PC-3 (cell line): ENCODE data around the gene CBX2. TPM values are rescaled to one million over a fixed set of nuclear protein-coding genes. Genes with fewer than 3 reads are reported as not detected.

Experiments
- ATAC-seq: fragments of 200-7000 bp; cut with Tn5 transposase; 2 replicates; pipeline ENCODE4 v1.9.1; 2020; ENCODE audit warnings: mild to moderate bottlenecking, moderate library complexity
- BruUV-seq: library from RNA; stranded (reverse); fragments of 400-500 nt; replicated peaks from 2 replicates; lab custom pipeline; 2021; lab: Mats Ljungman, UMichigan
- CTCF ChIA-PET: fragments of 300-600 bp; sonication (Branson Sonifier 250); formaldehyde crosslinking; loops from one replicate; lab custom pipeline; 2022; ENCODE audit warnings: antibody characterized with exemption; lab: Charles Lee
- POLR2A ChIA-PET: fragments of 300-600 bp; sonication (Branson Sonifier 250); formaldehyde crosslinking; loops from one replicate; lab custom pipeline; 2022; ENCODE audit warnings: antibody characterized with exemption; ENCODE audit not compliant: unreplicated experiment; lab: Charles Lee
- DNase-seq: peaks from one replicate; pipeline ENCODE4 v3.0.0-alpha.2; 2015
- H2AFZ ChIP-seq: fragments of 300-600 bp; sonication (generic); 2 replicates; pipeline ENCODE4 v1.6.0; 2016; ENCODE audit warnings: antibody characterized with exemption, low read length
- H3F3A ChIP-seq: fragments of 300-600 bp; sonication (generic); one replicate; pipeline ENCODE4 v1.6.0; 2017; ENCODE audit warnings: antibody characterized with exemption, low read length, control low read depth, mild to moderate bottlenecking; ENCODE audit not compliant: unreplicated experiment
- H3K27ac ChIP-seq: fragments of 300-600 bp; sonication (generic); 2 replicates; pipeline ENCODE4 v1.5.1; 2016; ENCODE audit warnings: mild to moderate bottlenecking, low read length
- H3K27me3 ChIP-seq: fragments of 300-600 bp; sonication (generic); 2 replicates; pipeline ENCODE4 v1.6.1; 2016; ENCODE audit warnings: low read length, mixed read lengths
- H3K36me3 ChIP-seq: fragments of 300-600 bp; sonication (generic); 2 replicates; pipeline ENCODE4 v1.6.1; 2016; ENCODE audit warnings: low read depth, mixed run types, low read length, mixed read lengths
- H3K4me1 ChIP-seq: fragments of 300-600 bp; sonication (generic); 2 replicates; pipeline ENCODE4 v1.5.1; 2016; ENCODE audit warnings: low read length; ENCODE audit not compliant: insufficient read depth
- H3K4me2 ChIP-seq: fragments of 300-600 bp; sonication (generic); 2 replicates; pipeline ENCODE4 v1.6.0; 2016; ENCODE audit warnings: low read length
- H3K4me3 ChIP-seq: fragments of 300-600 bp; sonication (generic); 2 replicates; pipeline ENCODE4 v1.5.1; 2016; ENCODE audit warnings: mild to moderate bottlenecking, low read length, mixed read lengths
- H3K79me2 ChIP-seq: fragments of 300-600 bp; sonication (generic); 2 replicates; pipeline ENCODE4 v1.6.1; 2017; ENCODE audit warnings: low read length, mixed read lengths
- H3K9ac ChIP-seq: fragments of 300-600 bp; sonication (generic); 2 replicates; pipeline ENCODE4 v1.6.0; 2016; ENCODE audit warnings: mild to moderate bottlenecking, low read length
- H3K9me2 ChIP-seq: fragments of 300-600 bp; sonication (generic); replicated peaks from 2 replicates; pipeline ENCODE4 v1.6.1; 2016; ENCODE audit warnings: mixed run types, low read length, mixed read lengths
- H3K9me3 ChIP-seq: fragments of 300-600 bp; sonication (generic); 2 replicates; pipeline ENCODE4 v1.6.1; 2016; ENCODE audit warnings: low read length, mixed read lengths
- H4K20me1 ChIP-seq: fragments of 300-600 bp; sonication (generic); 2 replicates; pipeline ENCODE4 v1.6.1; 2016; ENCODE audit warnings: low read length, mixed read lengths
- CTCF ChIP-seq: fragments of 300-600 bp; sonication (generic); conservative IDR thresholded peaks from 2 replicates; pipeline ENCODE4 v1.5.1; 2017; ENCODE audit warnings: antibody characterized with exemption, low read depth, mild to moderate bottlenecking, low read length
- EZH2 ChIP-seq: fragments of 300-600 bp; sonication (generic); IDR thresholded peaks from one replicate; pipeline ENCODE4 v1.6.1; 2017; ENCODE audit warnings: antibody characterized with exemption, mild to moderate bottlenecking, low read length; ENCODE audit not compliant: unreplicated experiment
- EZH2phosphoT487 ChIP-seq: fragments of 300-600 bp; sonication (generic); IDR thresholded peaks from 2 replicates; pipeline ENCODE4 v1.6.1; 2018; ENCODE audit warnings: mild to moderate bottlenecking, antibody characterized with exemption, low read length, borderline replicate concordance
- intact Hi-C: fragments of 100-400 bp; cut with micrococcal nuclease; formaldehyde crosslinking; loops from 2 replicates; pipeline ENCODE4 v1.9.0; 2023
- total RNA-seq: library from RNA; depleted of rRNA; stranded (reverse); fragments of >200 nt; gene quantifications from 2 replicates; pipeline ENCODE4 v1.2.3, GENCODE V29; 2014

Gene CBX2
- total RNA-seq, 1 experiment from 2014 or later = 39.2 TPM

GRCh38 chr17:79750650-79751545 lies 27.1 kb upstream of the CBX2 start:
- CTCF ChIA-PET = no interaction called here

GRCh38 chr17:79752175-79752574 lies 25.8 kb upstream of the CBX2 start:
- ChIA-PET POLR2A (no interaction called here), CTCF (no interaction called here)
- DNase-seq = peak; percentile 27
- Histone ChIP-seq H3F3A (peaks cover 7% of the 10 kb centered on the region), H3K36me3 (no peaks in the 10 kb centered on the region), H3K4me3 (no peak overlapping the region), H3K4me1 (peaks cover 33% of the 10 kb centered on the region), H3K9me2 (no peaks in the 10 kb centered on the region), H3K27me3 (0 out of 2 replicates have a peak, but pooled peaks cover 3% of the 10 kb centered on the region), H2AFZ (no peak overlapping the region), H3K79me2 (no peaks in the 10 kb centered on the region), H4K20me1 (no peaks in the 10 kb centered on the region), H3K9me3 (no peaks in the 10 kb centered on the region), H3K27ac (peak overlapping the region; percentile 28), H3K4me2 (no peak overlapping the region), H3K9ac (0 out of 2 replicates have a peak overlapping the region, but pooled peaks have one; percentile 6)
- ATAC-seq = no peak
- TF ChIP-seq CTCF = no peak
- no peak for TF ChIP-seq EZH2phosphoT487
- TF ChIP-seq EZH2 = no peak
- intact Hi-C loops = loop anchor here (5.0 kb wide), 1 partner anchor 240 kb away; no protein-coding TSS in a partner anchor
- no TSS peak for BruUV-seq

More at GRCh38 chr17:79750650-79751545, 27.1 kb upstream of the CBX2 start:
- ATAC-seq = peak; percentile 84
- no peaks in the 10 kb centered on the region for H3K79me2 ChIP-seq
- H4K20me1 ChIP-seq = no peaks in the 10 kb centered on the region
- no peaks in the 10 kb centered on the region for H3K9me3 ChIP-seq
- H3K9ac ChIP-seq = peak overlapping the region; percentile 43
- POLR2A ChIA-PET = no interaction called here
- no peaks in the 10 kb centered on the region for H3K9me2 ChIP-seq
- DNase-seq = peak; percentile 96
- TF ChIP-seq EZH2phosphoT487 = no peak
- TF ChIP-seq EZH2 = no peak
- no peak for TF ChIP-seq CTCF
- BruUV-seq = no TSS peak
- H3K27ac ChIP-seq = peak overlapping the region; percentile 69
- H3F3A ChIP-seq = peaks cover 7% of the 10 kb centered on the region
- H2AFZ ChIP-seq = no peak overlapping the region
- H3K36me3 ChIP-seq = no peaks in the 10 kb centered on the region
- no peak overlapping the region for H3K4me3 ChIP-seq
- peaks cover 43% of the 10 kb centered on the region for H3K4me1 ChIP-seq
- 0 out of 2 replicates have a peak overlapping the region, but pooled peaks have one; percentile 34 for H3K4me2 ChIP-seq
- 0 out of 2 replicates have a peak, but pooled peaks cover 3% of the 10 kb centered on the region for H3K27me3 ChIP-seq
- intact Hi-C loops = loop anchor here (1.0 to 5.0 kb wide), 3 partner anchors 26 to 241 kb away; partner anchors contain the start of gene CBX8
